ENCODE measurements around the gene SLC52A1.
"Not testable (repeated sequence)": the region's sequence is repeated elsewhere in the genome, so short reads cannot be mapped to it uniquely, and the experiment has no call there.

SLC52A1 gene

GRCh38 chr17:5030168-5030567 is 5.1 kb downstream of the SLC52A1 start:
- DNase-seq, result not testable (repeated sequence)

GRCh38 chr17:5027916-5028315 is 7.3 kb downstream of the SLC52A1 start:
- no peak for DNase-seq

- DNase-seq, result no peak
Observed at GRCh38 chr17:5027299-5027698, 7.9 kb downstream of the SLC52A1 start.

- no peak for DNase-seq
Observed at GRCh38 chr17:5024604-5025003, 10.6 kb downstream of the SLC52A1 start.

GRCh38 chr17:5023588-5024147 is 11.6 kb downstream of the SLC52A1 start:
- no peak for DNase-seq

- no peak for DNase-seq
Observed at GRCh38 chr17:5022171-5022711, 13.0 kb downstream of the SLC52A1 start.

GRCh38 chr17:5020502-5021023 is 14.7 kb downstream of the SLC52A1 start:
- DNase-seq, result no peak

- DNase-seq, result peak in 1 of 2 experiments; percentile 57
Observed at GRCh38 chr17:5019475-5019956, 15.7 kb downstream of the SLC52A1 start.

GRCh38 chr17:5014357-5014756 is 20.9 kb downstream of the SLC52A1 start:
- DNase-seq, result no peak

- DNase-seq, result no peak
Observed at GRCh38 chr17:5011928-5012327, 23.3 kb downstream of the SLC52A1 start.

GRCh38 chr17:5003214-5003867 is 31.9 kb downstream of the SLC52A1 start:
- DNase-seq, result no peak

GRCh38 chr17:5002121-5002788 is 33.0 kb downstream of the SLC52A1 start:
- DNase-seq, result no peak

GRCh38 chr17:5000237-5000639 is 35.0 kb downstream of the SLC52A1 start:
- DNase-seq, result no peak

GRCh38 chr17:4999430-5000093 is 35.7 kb downstream of the SLC52A1 start:
- no peak for DNase-seq

- DNase-seq, result no peak
Observed at GRCh38 chr17:4998732-4999429, 36.3 kb downstream of the SLC52A1 start.

- DNase-seq, result peak; percentile 19 to 34
Observed at GRCh38 chr17:4998027-4998731, 37.0 kb downstream of the SLC52A1 start.

GRCh38 chr17:4997302-4998026 is 37.8 kb downstream of the SLC52A1 start, which contains the start of the genes INCA1 and KIF1C:
Gene INCA1, minus strand, starts transcription at chr17:4997522. Its CDS starts 3,085 bp downstream, at chr17:4994437.
Gene KIF1C, plus strand, starts transcription at chr17:4997950. Its CDS starts 2,297 bp downstream, at chr17:5000247.
- DNase-seq, result peak; percentile 87 to 91

- DNase-seq, result no peak
Observed at GRCh38 chr17:4994081-4994595, 41.1 kb downstream of the SLC52A1 start.

- DNase-seq, result no peak
Observed at GRCh38 chr17:4987767-4988567, 47.3 kb downstream of the SLC52A1 start.
